Nucleus accumbens (tissue), 56 donors: Measurements from ENCODE around the gene VPS36.
"Not testable (repeated sequence)": the region's sequence is repeated elsewhere in the genome, so short reads cannot be mapped to it uniquely, and the experiment has no call there.

ENCODE experiments used
- DNase-seq, 56 donors: peaks; one replicate each; lab custom pipeline; 2025; lab: John Stamatoyannopoulos, UW

The VPS36 gene

DNA sequence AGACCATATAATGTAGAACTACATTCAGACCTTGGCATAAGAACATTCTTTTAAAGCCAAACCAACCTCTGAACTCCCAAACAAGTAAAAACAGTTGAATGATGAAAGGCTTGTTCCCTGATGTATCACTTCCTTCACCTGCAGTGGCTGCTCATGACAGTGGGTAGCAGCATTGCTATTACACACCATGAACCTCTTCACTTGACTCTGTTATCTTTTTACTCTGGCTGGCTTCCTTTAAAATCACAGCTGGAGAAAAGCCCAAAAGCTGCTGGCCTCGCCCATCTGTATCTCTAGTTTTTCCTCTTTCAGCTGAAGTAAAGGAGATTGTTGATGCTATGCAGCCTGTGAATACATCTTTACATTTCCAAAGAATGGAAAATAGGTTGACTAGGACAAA is 67.1 kb downstream of the VPS36 start:
- no peak for DNase-seq

DNA sequence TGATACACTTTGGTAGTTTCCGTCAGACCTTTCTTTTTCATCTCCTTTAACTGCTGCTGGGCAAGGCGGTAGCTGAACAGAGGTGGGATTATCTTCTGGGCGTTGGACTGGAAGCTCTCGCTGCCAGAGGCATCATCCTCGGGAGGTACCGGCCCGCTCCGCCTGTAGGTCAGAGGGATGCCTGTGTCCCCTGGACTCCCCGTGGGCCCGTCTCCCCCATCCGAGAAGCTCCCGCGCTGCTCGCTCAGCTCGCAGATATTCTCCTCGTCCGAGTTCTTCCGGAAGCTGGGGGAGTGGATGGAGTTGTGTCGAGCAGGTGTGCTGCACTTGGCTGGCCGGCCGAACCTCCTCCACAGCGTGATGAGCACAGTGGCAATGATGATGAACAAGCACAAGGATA is 72.1 kb downstream of the VPS36 start:
- no peak for DNase-seq

DNA sequence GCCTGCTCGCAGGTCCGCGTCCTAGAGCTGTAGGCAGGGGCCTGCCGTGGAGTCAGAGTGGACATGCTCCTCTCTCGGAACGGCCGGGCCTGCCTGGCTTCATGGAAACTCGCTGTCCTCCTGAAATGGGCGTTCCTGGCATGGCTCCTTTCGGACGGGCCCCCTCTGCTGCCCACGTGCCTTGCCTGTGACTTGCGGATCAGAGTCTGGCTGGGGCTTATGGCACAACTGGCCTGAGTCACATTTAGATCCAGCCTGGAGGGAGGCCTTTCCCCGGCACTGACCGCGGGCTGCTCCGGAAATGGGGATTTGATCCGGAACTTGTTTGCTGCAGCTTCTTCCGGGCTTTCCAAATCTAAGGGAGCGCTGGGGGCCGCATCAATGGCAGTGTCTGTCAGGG is 72.5 kb downstream of the VPS36 start:
- no peak for DNase-seq

DNA sequence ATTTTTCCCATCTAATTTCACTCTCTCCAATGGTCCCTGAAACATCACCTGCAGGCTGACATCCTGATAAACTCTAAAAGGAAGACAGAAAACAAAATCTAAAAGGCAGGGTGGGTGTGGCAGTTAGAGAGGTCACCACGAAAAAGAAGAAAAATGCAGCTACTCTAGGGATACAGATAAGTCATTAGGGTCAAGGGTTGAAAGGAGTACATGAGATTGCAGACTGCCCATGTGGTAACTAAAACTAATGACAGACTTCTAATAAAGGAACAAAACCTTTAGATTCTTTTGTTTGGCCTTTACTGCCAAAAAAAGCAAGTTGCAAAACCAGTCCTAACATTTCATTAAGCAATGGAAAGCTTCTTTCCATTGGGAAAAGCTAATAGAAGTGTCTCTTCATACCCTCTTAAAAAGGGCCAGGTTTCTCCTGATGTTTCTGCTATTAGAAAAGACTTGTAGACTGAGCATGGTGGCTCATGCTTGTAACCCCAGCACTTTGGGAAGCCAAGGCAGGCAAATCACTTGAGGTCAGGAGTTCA is 75.5 kb downstream of the VPS36 start:
- DNase-seq: no peak

- DNase-seq: no peak
Observed at GRCh38 chr13:52374389-52374788, 76.0 kb downstream of the VPS36 start.

DNA sequence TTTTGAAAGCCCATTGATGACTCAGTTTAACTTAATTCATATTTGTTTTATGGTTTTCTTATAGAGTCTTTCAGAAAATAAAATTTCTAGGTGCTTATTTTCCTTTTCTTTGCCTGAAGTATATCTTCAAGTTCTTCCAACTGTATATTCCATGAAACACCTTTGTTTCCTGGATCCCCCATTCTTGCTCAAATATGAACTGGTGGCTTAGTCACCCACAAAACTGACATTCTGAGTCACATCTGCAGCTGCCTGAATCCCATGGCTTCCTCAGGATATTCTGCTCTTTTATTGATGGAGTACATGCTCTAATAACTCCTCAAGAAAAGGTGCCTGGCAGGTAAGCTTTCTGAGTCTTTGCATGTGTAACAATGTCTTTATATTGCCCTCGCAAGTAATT is 77.2 kb downstream of the VPS36 start:
- DNase-seq: not testable (repeated sequence)

- peak in 1 of 56 donors; percentile 7 for DNase-seq
Observed at GRCh38 chr13:52371736-52372247, 78.6 kb downstream of the VPS36 start.

- DNase-seq: no peak
Observed at GRCh38 chr13:52366291-52366690, 84.1 kb downstream of the VPS36 start.
